GM23338 (cell line): ENCODE results near the gene COL4A2. TPM values are rescaled to one million over a fixed set of nuclear protein-coding genes. Genes with fewer than 3 reads are reported as not detected.

Experiments
- ATAC-seq: fragments of 200-7000 bp; cut with Tn5 transposase; 3 replicates; pipeline ENCODE4 v1.9.1; 2020
- DNase-seq: peaks from one replicate; pipeline ENCODE4 v3.0.0-alpha.2; 2015; ENCODE audit warnings: low spot score
- H2AFZ ChIP-seq: fragments of 200-600 bp; sonication (generic); 2 replicates; pipeline ENCODE4 v1.8.0; 2016; ENCODE audit warnings: antibody characterized with exemption, mild to moderate bottlenecking, moderate library complexity
- H3F3A ChIP-seq: fragments of 200-600 bp; sonication (generic); replicated peaks from 2 replicates; pipeline ENCODE4 v1.8.0; 2017; ENCODE audit warnings: antibody characterized with exemption, mixed run types, low read depth
- H3K27ac ChIP-seq: fragments of 200-600 bp; sonication (generic); 2 replicates; pipeline ENCODE4 v1.6.1; 2016; ENCODE audit warnings: low read depth
- H3K27me3 ChIP-seq: fragments of 200-600 bp; sonication (generic); 2 replicates; pipeline ENCODE4 v1.8.0; 2016; ENCODE audit warnings: mild to moderate bottlenecking, mixed run types, moderate library complexity; ENCODE audit not compliant: insufficient read depth
- H3K36me3 ChIP-seq: fragments of 200-600 bp; sonication (generic); 2 replicates; pipeline ENCODE4 v1.8.0; 2016; ENCODE audit warnings: mild to moderate bottlenecking; ENCODE audit not compliant: insufficient read depth
- H3K4me1 ChIP-seq: fragments of 200-600 bp; sonication (generic); 2 replicates; pipeline ENCODE4 v1.8.0; 2016; ENCODE audit warnings: mild to moderate bottlenecking, moderate library complexity; ENCODE audit not compliant: insufficient read depth
- H3K4me2 ChIP-seq: fragments of 200-600 bp; sonication (generic); 2 replicates; pipeline ENCODE4 v1.7.1; 2017; ENCODE audit warnings: mixed run types
- H3K4me3 ChIP-seq: fragments of 200-600 bp; sonication (generic); 2 replicates; pipeline ENCODE4 v1.6.1; 2016; ENCODE audit warnings: mixed run types
- H3K79me2 ChIP-seq: fragments of 200-600 bp; sonication (generic); replicated peaks from 2 replicates; pipeline ENCODE4 v1.8.0; 2017; ENCODE audit warnings: mild to moderate bottlenecking; ENCODE audit not compliant: insufficient read depth
- H3K9me2 ChIP-seq: fragments of 200-600 bp; sonication (generic); 2 replicates; pipeline ENCODE4 v1.8.0; 2017; ENCODE audit not compliant: insufficient read depth
- H4K20me1 ChIP-seq: fragments of 200-600 bp; sonication (generic); replicated peaks from 2 replicates; pipeline ENCODE4 v1.8.0; 2017; ENCODE audit warnings: mild to moderate bottlenecking; ENCODE audit not compliant: insufficient read depth
- H3K27ac Mint-ChIP-seq: 2 replicates; pipeline ENCODE4 v1.8.0; 2020; ENCODE audit warnings: inconsistent platforms, mild to moderate bottlenecking, moderate library complexity, mixed read lengths
- H3K27me3 Mint-ChIP-seq: 3 replicates; pipeline ENCODE4 v1.8.0; 2022; ENCODE audit warnings: low read depth, mild to moderate bottlenecking, moderate library complexity, mixed read lengths, inconsistent platforms; ENCODE audit not compliant: insufficient read depth, poor library complexity
- H3K36me3 Mint-ChIP-seq: 3 replicates; pipeline ENCODE4 v1.8.0; 2021; ENCODE audit warnings: low read depth, mild to moderate bottlenecking, inconsistent platforms, moderate library complexity, mixed read lengths
- H3K4me1 Mint-ChIP-seq: 3 replicates; pipeline ENCODE4 v1.8.0; 2020; ENCODE audit warnings: mild to moderate bottlenecking, inconsistent platforms, mixed read lengths
- H3K4me3 Mint-ChIP-seq: 3 replicates; pipeline ENCODE4 v1.8.0; 2021; ENCODE audit warnings: moderate library complexity, mild to moderate bottlenecking, inconsistent platforms, mixed read lengths
- H3K9me3 Mint-ChIP-seq: 3 replicates; pipeline ENCODE4 v1.8.0; 2020; ENCODE audit warnings: moderate library complexity, mild to moderate bottlenecking, inconsistent platforms, mixed read lengths
- CREB1 ChIP-seq: fragments of 250-450 bp; sonication (Bioruptor Pico); IDR thresholded peaks from 2 replicates; pipeline ENCODE4 v1.5.0; 2020; ENCODE audit warnings: low read depth, mild to moderate bottlenecking, moderate library complexity
- EZH2 ChIP-seq: fragments of 200-600 bp; sonication (generic); IDR thresholded peaks from one replicate; pipeline ENCODE4 v1.8.0; 2017; ENCODE audit warnings: antibody characterized with exemption, mild to moderate bottlenecking, low read depth; ENCODE audit not compliant: unreplicated experiment
- EZH2phosphoT487 ChIP-seq: fragments of 200-600 bp; sonication (generic); IDR thresholded peaks from one replicate; pipeline ENCODE4 v1.8.1; 2018; ENCODE audit warnings: antibody characterized with exemption; ENCODE audit not compliant: unreplicated experiment
- JUNB ChIP-seq: IDR thresholded peaks from one replicate; pipeline ENCODE4 v1.6.1; 2016; ENCODE audit warnings: antibody characterized with exemption; ENCODE audit not compliant: unreplicated experiment
- NANOG ChIP-seq: IDR thresholded peaks from 2 replicates; pipeline ENCODE4 v1.6.1; 2016; ENCODE audit warnings: antibody characterized with exemption, borderline replicate concordance
- POLR2AphosphoS5 ChIP-seq: IDR thresholded peaks from 2 replicates; pipeline ENCODE4 v1.6.1; 2016; ENCODE audit warnings: antibody characterized with exemption, low read depth
- STAT1 ChIP-seq: IDR thresholded peaks from one replicate; pipeline ENCODE4 v1.6.1; 2016; ENCODE audit warnings: antibody characterized with exemption; ENCODE audit not compliant: unreplicated experiment
- ZNF114 ChIP-seq: fragments of 250-450 bp; sonication (Bioruptor Pico); IDR thresholded peaks from 2 replicates; pipeline ENCODE4 v1.5.0; 2020; ENCODE audit warnings: mild to moderate bottlenecking, moderate library complexity
- ZNF331 ChIP-seq: fragments of 250-450 bp; sonication (Bioruptor Pico); IDR thresholded peaks from 2 replicates; pipeline ENCODE4 v1.5.0; 2020; ENCODE audit warnings: low read depth, mild to moderate bottlenecking, moderate library complexity
- polyA plus RNA-seq: library from polyadenylated mRNA; unstranded; fragments of >200 nt; fragmentation: Nextera tagmentation; extraction: Ambion mirVana; gene quantifications from 2 replicates; pipeline ENCODE4 v1.2.1, GENCODE V29; 2016
- total RNA-seq: library from RNA; depleted of rRNA; stranded (reverse); fragments of >200 nt; shearing (Covaris generic); gene quantifications from 2 replicates; pipeline ENCODE4 v1.2.3, GENCODE V29; 2014
- TF ChIP-seq, protein P1 (sequence below): fragments of 250-450 bp; sonication (Bioruptor Pico); IDR thresholded peaks from 2 replicates; pipeline ENCODE4 v1.5.0; 2020; ENCODE audit warnings: mild to moderate bottlenecking, moderate library complexity
- TF ChIP-seq, protein P2 (sequence below): IDR thresholded peaks from one replicate; pipeline ENCODE4 v1.6.1; 2018; ENCODE audit warnings: antibody characterized with exemption; ENCODE audit not compliant: unreplicated experiment
- TF ChIP-seq, protein P3 (sequence below), 2 experiments: fragments of 200-600 bp in 1 of 2; sonication (generic) in 1 of 2; conservative IDR thresholded peaks; 2 replicates each; pipeline versions ENCODE4 v1.5.1 to v1.6.1; 2016 to 2017; ENCODE audit warnings: antibody characterized with exemption in 2 of 2, low read depth in 2 of 2, mild to moderate bottlenecking in 2 of 2, moderate library complexity in 1 of 2
- TF ChIP-seq, protein P4 (sequence below): IDR thresholded peaks from 2 replicates; pipeline ENCODE4 v1.6.1; 2016; ENCODE audit warnings: antibody characterized with exemption

Gene COL4A2
- total and polyA plus RNA-seq, 2 experiments from 2014 or later: 37.4 to 131 TPM

DNA sequence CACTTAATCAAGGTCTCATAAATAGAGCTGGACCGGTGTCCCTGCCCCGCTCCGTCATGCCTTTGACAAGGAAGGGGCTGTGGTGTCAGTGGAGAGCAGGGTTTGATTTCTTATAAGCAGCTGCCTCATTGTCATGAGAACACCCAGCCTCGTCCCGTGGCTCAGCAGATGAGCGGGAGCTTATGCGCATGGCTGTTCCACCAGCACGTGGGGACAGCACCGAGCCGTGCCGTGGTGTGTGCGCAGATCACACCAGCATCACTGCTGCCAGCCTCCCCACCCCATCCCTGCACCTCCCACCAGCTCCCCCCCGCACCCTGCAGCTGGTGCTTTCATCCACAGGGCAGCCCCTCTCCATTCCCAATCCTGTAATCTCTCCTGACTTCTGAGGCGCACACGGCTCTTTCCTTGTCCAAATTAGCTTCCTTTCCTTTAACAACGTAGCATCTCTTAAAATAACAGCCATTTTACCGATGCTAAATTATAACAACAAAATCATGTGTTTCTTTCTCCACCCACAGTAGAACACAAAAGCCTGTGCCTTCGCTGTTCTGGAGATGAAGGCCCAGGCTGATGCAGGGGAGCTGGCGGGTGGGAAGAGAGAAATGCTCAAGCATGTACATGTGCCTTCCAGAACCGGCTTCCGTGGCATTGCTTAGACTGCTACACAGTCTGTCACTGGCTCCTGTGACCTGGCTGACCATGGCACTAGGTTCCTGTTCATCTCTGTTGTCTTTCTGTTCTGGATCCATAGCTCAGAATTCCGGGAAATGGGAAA, 157.7 kb downstream of the COL4A2 start:
- Histone ChIP-seq H3K4me3 (no peak overlapping the region), H3K27me3 (no peaks in the 10 kb centered on the region), H4K20me1 (no peaks in the 10 kb centered on the region), H3K27ac (no peak overlapping the region), H3K36me3 (no peaks in the 10 kb centered on the region; the same call in 1 of the 2 replicates), H3K79me2 (no peaks in the 10 kb centered on the region), H3K4me2 (no peak overlapping the region), H3K9me2 (no peaks in the 10 kb centered on the region), H3F3A (no peaks in the 10 kb centered on the region), H3K4me1 (no peaks in the 10 kb centered on the region), H2AFZ (no peak overlapping the region)
- Mint-ChIP-seq H3K27me3 (peaks cover 10% of the 10 kb centered on the region), H3K4me1 (no peaks in the 10 kb centered on the region), H3K27ac (no peak overlapping the region), H3K9me3 (no peaks in the 10 kb centered on the region), H3K4me3 (no peak overlapping the region; the same call in 2 of the 3 replicates), H3K36me3 (peaks cover 21% of the 10 kb centered on the region)
- TF ChIP-seq, protein P1, sequence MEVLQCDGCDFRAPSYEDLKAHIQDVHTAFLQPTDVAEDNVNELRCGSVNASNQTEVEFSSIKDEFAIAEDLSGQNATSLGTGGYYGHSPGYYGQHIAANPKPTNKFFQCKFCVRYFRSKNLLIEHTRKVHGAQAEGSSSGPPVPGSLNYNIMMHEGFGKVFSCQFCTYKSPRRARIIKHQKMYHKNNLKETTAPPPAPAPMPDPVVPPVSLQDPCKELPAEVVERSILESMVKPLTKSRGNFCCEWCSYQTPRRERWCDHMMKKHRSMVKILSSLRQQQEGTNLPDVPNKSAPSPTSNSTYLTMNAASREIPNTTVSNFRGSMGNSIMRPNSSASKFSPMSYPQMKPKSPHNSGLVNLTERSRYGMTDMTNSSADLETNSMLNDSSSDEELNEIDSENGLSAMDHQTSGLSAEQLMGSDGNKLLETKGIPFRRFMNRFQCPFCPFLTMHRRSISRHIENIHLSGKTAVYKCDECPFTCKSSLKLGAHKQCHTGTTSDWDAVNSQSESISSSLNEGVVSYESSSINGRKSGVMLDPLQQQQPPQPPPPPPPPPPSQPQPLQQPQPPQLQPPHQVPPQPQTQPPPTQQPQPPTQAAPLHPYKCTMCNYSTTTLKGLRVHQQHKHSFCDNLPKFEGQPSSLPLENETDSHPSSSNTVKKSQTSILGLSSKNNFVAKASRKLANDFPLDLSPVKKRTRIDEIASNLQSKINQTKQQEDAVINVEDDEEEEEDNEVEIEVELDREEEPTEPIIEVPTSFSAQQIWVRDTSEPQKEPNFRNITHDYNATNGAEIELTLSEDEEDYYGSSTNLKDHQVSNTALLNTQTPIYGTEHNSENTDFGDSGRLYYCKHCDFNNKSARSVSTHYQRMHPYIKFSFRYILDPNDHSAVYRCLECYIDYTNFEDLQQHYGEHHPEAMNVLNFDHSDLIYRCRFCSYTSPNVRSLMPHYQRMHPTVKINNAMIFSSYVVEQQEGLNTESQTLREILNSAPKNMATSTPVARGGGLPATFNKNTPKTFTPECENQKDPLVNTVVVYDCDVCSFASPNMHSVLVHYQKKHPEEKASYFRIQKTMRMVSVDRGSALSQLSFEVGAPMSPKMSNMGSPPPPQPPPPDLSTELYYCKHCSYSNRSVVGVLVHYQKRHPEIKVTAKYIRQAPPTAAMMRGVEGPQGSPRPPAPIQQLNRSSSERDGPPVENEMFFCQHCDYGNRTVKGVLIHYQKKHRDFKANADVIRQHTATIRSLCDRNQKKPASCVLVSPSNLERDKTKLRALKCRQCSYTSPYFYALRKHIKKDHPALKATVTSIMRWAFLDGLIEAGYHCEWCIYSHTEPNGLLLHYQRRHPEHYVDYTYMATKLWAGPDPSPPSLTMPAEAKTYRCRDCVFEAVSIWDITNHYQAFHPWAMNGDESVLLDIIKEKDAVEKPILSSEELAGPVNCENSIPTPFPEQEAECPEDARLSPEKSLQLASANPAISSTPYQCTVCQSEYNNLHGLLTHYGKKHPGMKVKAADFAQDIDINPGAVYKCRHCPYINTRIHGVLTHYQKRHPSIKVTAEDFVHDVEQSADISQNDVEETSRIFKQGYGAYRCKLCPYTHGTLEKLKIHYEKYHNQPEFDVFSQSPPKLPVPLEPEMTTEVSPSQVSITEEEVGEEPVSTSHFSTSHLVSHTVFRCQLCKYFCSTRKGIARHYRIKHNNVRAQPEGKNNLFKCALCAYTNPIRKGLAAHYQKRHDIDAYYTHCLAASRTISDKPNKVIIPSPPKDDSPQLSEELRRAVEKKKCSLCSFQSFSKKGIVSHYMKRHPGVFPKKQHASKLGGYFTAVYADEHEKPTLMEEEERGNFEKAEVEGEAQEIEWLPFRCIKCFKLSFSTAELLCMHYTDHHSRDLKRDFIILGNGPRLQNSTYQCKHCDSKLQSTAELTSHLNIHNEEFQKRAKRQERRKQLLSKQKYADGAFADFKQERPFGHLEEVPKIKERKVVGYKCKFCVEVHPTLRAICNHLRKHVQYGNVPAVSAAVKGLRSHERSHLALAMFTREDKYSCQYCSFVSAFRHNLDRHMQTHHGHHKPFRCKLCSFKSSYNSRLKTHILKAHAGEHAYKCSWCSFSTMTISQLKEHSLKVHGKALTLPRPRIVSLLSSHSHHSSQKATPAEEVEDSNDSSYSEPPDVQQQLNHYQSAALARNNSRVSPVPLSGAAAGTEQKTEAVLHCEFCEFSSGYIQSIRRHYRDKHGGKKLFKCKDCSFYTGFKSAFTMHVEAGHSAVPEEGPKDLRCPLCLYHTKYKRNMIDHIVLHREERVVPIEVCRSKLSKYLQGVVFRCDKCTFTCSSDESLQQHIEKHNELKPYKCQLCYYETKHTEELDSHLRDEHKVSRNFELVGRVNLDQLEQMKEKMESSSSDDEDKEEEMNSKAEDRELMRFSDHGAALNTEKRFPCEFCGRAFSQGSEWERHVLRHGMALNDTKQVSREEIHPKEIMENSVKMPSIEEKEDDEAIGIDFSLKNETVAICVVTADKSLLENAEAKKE: no peak
- TF ChIP-seq, protein P2, sequence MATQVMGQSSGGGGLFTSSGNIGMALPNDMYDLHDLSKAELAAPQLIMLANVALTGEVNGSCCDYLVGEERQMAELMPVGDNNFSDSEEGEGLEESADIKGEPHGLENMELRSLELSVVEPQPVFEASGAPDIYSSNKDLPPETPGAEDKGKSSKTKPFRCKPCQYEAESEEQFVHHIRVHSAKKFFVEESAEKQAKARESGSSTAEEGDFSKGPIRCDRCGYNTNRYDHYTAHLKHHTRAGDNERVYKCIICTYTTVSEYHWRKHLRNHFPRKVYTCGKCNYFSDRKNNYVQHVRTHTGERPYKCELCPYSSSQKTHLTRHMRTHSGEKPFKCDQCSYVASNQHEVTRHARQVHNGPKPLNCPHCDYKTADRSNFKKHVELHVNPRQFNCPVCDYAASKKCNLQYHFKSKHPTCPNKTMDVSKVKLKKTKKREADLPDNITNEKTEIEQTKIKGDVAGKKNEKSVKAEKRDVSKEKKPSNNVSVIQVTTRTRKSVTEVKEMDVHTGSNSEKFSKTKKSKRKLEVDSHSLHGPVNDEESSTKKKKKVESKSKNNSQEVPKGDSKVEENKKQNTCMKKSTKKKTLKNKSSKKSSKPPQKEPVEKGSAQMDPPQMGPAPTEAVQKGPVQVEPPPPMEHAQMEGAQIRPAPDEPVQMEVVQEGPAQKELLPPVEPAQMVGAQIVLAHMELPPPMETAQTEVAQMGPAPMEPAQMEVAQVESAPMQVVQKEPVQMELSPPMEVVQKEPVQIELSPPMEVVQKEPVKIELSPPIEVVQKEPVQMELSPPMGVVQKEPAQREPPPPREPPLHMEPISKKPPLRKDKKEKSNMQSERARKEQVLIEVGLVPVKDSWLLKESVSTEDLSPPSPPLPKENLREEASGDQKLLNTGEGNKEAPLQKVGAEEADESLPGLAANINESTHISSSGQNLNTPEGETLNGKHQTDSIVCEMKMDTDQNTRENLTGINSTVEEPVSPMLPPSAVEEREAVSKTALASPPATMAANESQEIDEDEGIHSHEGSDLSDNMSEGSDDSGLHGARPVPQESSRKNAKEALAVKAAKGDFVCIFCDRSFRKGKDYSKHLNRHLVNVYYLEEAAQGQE: no peak
- no peak for TF ChIP-seq EZH2phosphoT487
- TF ChIP-seq NANOG: no peak
- no peak for TF ChIP-seq STAT1
- no peak for TF ChIP-seq CREB1
- no peak for TF ChIP-seq EZH2
- TF ChIP-seq, protein P3, sequence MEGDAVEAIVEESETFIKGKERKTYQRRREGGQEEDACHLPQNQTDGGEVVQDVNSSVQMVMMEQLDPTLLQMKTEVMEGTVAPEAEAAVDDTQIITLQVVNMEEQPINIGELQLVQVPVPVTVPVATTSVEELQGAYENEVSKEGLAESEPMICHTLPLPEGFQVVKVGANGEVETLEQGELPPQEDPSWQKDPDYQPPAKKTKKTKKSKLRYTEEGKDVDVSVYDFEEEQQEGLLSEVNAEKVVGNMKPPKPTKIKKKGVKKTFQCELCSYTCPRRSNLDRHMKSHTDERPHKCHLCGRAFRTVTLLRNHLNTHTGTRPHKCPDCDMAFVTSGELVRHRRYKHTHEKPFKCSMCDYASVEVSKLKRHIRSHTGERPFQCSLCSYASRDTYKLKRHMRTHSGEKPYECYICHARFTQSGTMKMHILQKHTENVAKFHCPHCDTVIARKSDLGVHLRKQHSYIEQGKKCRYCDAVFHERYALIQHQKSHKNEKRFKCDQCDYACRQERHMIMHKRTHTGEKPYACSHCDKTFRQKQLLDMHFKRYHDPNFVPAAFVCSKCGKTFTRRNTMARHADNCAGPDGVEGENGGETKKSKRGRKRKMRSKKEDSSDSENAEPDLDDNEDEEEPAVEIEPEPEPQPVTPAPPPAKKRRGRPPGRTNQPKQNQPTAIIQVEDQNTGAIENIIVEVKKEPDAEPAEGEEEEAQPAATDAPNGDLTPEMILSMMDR (conservative IDR thresholded peaks at IDR 0.05; ENCODE audit: low read depth in 2 of 2): no peak
- TF ChIP-seq, protein P4, sequence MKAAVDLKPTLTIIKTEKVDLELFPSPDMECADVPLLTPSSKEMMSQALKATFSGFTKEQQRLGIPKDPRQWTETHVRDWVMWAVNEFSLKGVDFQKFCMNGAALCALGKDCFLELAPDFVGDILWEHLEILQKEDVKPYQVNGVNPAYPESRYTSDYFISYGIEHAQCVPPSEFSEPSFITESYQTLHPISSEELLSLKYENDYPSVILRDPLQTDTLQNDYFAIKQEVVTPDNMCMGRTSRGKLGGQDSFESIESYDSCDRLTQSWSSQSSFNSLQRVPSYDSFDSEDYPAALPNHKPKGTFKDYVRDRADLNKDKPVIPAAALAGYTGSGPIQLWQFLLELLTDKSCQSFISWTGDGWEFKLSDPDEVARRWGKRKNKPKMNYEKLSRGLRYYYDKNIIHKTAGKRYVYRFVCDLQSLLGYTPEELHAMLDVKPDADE: no peak
- no peak for TF ChIP-seq ZNF114
- no peak for TF ChIP-seq POLR2AphosphoS5
- no peak for TF ChIP-seq ZNF331 (CRISPR knock-in tag)
- no peak for TF ChIP-seq JUNB
- DNase-seq (no peak), ATAC-seq (no peak)
